H1 (cell line): ENCODE measurements around the gene RNF114. TPM values are rescaled to one million over a fixed set of nuclear protein-coding genes. Genes with fewer than 3 reads are reported as not detected.

ENCODE experiments used
- CTCF ChIA-PET: fragments of 300-600 bp; sonication (Branson Sonifier 250); formaldehyde crosslinking; loops from one replicate; lab custom pipeline; 2021; ENCODE audit not compliant: partially characterized antibody; lab: Charles Lee
- POLR2A ChIA-PET: fragments of 300-600 bp; sonication (Branson Sonifier 250); formaldehyde crosslinking; loops from one replicate; lab custom pipeline; 2021; ENCODE audit warnings: inconsistent platforms; ENCODE audit not compliant: partially characterized antibody; lab: Charles Lee
- DNase-seq, 2 experiments: peaks; one replicate each; pipeline versions ENCODE4 v3.0.0 to v3.0.0-alpha.2; 2010 to 2022; ENCODE audit warnings: low spot score in 2 of 2, low read depth in 1 of 2, mixed read lengths in 1 of 2
- FAIRE-seq: peaks from 2 replicates; lab custom pipeline; 2011; peaks lifted over from hg19 to GRCh38; lab: Jason Lieb, UNC
- H2AFZ ChIP-seq: 2 replicates; pipeline ENCODE4 v1.8.1; 2012; ENCODE audit warnings: low read length, inconsistent platforms
- H2AK5ac ChIP-seq: 2 replicates; pipeline ENCODE4 v1.6.1; 2013; ENCODE audit warnings: low read depth, low read length
- H2BK120ac ChIP-seq: replicated peaks from 2 replicates; pipeline ENCODE3; 2013; ENCODE audit warnings: low read depth, low read length, inconsistent platforms
- H2BK12ac ChIP-seq: 2 replicates; pipeline ENCODE4 v1.6.1; 2013; ENCODE audit warnings: low read depth, low read length
- H2BK15ac ChIP-seq: 2 replicates; pipeline ENCODE4 v1.6.1; 2013; ENCODE audit warnings: low read length
- H2BK20ac ChIP-seq: 2 replicates; pipeline ENCODE4 v1.6.1; 2013; ENCODE audit warnings: low read length
- H2BK5ac ChIP-seq: 2 replicates; pipeline ENCODE4 v1.6.1; 2013; ENCODE audit warnings: low read depth, low read length
- H3K14ac ChIP-seq: 2 replicates; pipeline ENCODE4 v1.6.1; 2013; ENCODE audit warnings: inconsistent platforms; ENCODE audit not compliant: insufficient read length
- H3K18ac ChIP-seq: 2 replicates; pipeline ENCODE4 v1.6.1; 2013; ENCODE audit warnings: low read length; ENCODE audit errors: extremely low read depth
- H3K23ac ChIP-seq: 2 replicates; pipeline ENCODE4 v1.6.1; 2013; ENCODE audit warnings: inconsistent platforms; ENCODE audit not compliant: insufficient read length
- H3K23me2 ChIP-seq: 2 replicates; pipeline ENCODE4 v1.6.1; 2013; ENCODE audit warnings: low read depth, low read length
- H3K27ac ChIP-seq: 2 replicates; pipeline ENCODE4 v1.6.1; 2011; ENCODE audit warnings: low read depth, low read length, inconsistent platforms
- H3K27me3 ChIP-seq, 4 experiments: replicated peaks in 1 of 4; 1 replicate in 1 of 4; 2 replicates in 3 of 4; pipeline versions ENCODE4 v1.6.1 to v1.8.1; 2011 to 2013; ENCODE audit warnings: low read length in 3 of 4, mild to moderate bottlenecking in 3 of 4, inconsistent platforms in 2 of 4, mixed read lengths in 2 of 4, moderate library complexity in 1 of 4; ENCODE audit not compliant: control insufficient read depth in 3 of 4, insufficient read depth in 3 of 4; ENCODE audit errors: extremely low read depth in 1 of 4
- H3K36me3 ChIP-seq, 4 experiments: 2 replicates each; pipeline versions ENCODE4 v1.6.1 to v1.8.1; 2011 to 2013; ENCODE audit warnings: mild to moderate bottlenecking in 4 of 4, low read length in 3 of 4, moderate library complexity in 2 of 4, control low read depth in 1 of 4, inconsistent platforms in 1 of 4; ENCODE audit not compliant: insufficient read depth in 4 of 4, control insufficient read depth in 2 of 4
- H3K4ac ChIP-seq: replicated peaks from 2 replicates; pipeline ENCODE3; 2013; ENCODE audit warnings: low read length, low read depth, mixed read lengths, inconsistent platforms; ENCODE audit not compliant: insufficient read length
- H3K4me1 ChIP-seq, 4 experiments: replicated peaks in 1 of 4; 1 replicate in 1 of 4; 2 replicates in 3 of 4; pipeline versions ENCODE4 v1.6.1 to v1.8.1; 2011 to 2013; ENCODE audit warnings: low read length in 3 of 4, inconsistent platforms in 2 of 4, mixed read lengths in 1 of 4; ENCODE audit not compliant: insufficient read depth in 4 of 4, control insufficient read depth in 3 of 4
- H3K4me2 ChIP-seq, 2 experiments: 2 replicates each; pipeline versions ENCODE4 v1.6.1 to v1.8.1; 2011 to 2013; ENCODE audit warnings: low read depth in 2 of 2, low read length in 2 of 2, control low read depth in 1 of 2, inconsistent platforms in 1 of 2, mild to moderate bottlenecking in 1 of 2; ENCODE audit not compliant: insufficient read depth in 1 of 2
- H3K4me3 ChIP-seq, 4 experiments: fragments of 200-600, 300-600 bp in 1 of 4; sonication (generic), shearing (Covaris generic), sonication (Bioruptor Twin) in 1 of 4; 2 replicates each; pipeline versions ENCODE4 v1.5.1 to v1.8.1; 2011 to 2016; ENCODE audit warnings: low read length in 4 of 4, low read depth in 3 of 4, control low read depth in 2 of 4, inconsistent platforms in 2 of 4, mild to moderate bottlenecking in 2 of 4, mixed read lengths in 1 of 4, moderate library complexity in 1 of 4; ENCODE audit not compliant: insufficient read depth in 2 of 4; ENCODE audit errors: extremely low read depth in 1 of 4
- H3K56ac ChIP-seq: replicated peaks from 2 replicates; pipeline ENCODE3; 2013; ENCODE audit warnings: low read depth, mild to moderate bottlenecking, mixed read lengths, low read length, inconsistent platforms; ENCODE audit not compliant: insufficient read length
- H3K79me1 ChIP-seq: 2 replicates; pipeline ENCODE4 v1.6.1; 2013; ENCODE audit warnings: low read depth, low read length, control low read depth
- H3K79me2 ChIP-seq, 2 experiments: 2 replicates each; pipeline versions ENCODE4 v1.6.1 to v1.8.1; 2012 to 2013; ENCODE audit warnings: low read length in 2 of 2, mild to moderate bottlenecking in 2 of 2, inconsistent platforms in 1 of 2; ENCODE audit not compliant: insufficient read depth in 2 of 2, control insufficient read depth in 1 of 2
- H3K9ac ChIP-seq, 4 experiments: replicated peaks in 1 of 4; 1 replicate in 1 of 4; 2 replicates in 3 of 4; pipeline versions ENCODE4 v1.6.1 to v1.8.1; 2011 to 2013; ENCODE audit warnings: low read depth in 3 of 4, low read length in 3 of 4, control low read depth in 2 of 4, mild to moderate bottlenecking in 2 of 4, moderate library complexity in 2 of 4, inconsistent platforms in 1 of 4; ENCODE audit errors: extremely low read depth in 1 of 4
- H3K9me3 ChIP-seq, 2 experiments: 2 replicates each; pipeline versions ENCODE4 v1.6.1 to v1.8.1; 2012 to 2013; ENCODE audit warnings: mild to moderate bottlenecking in 2 of 2, moderate library complexity in 2 of 2, control low read depth in 1 of 2, inconsistent platforms in 1 of 2, low read depth in 1 of 2, low read length in 1 of 2, mixed read lengths in 1 of 2; ENCODE audit not compliant: insufficient read depth in 2 of 2
- H4K20me1 ChIP-seq, 2 experiments: replicated peaks in 1 of 2; 2 replicates each; pipeline versions ENCODE3 to v1.8.1; 2011 to 2013; ENCODE audit warnings: inconsistent platforms in 2 of 2, low read length in 2 of 2, mild to moderate bottlenecking in 1 of 2; ENCODE audit not compliant: insufficient read depth in 2 of 2, control insufficient read depth in 1 of 2
- H4K5ac ChIP-seq: 2 replicates; pipeline ENCODE4 v1.6.1; 2013; ENCODE audit warnings: low read length, low read depth, mixed read lengths, inconsistent platforms; ENCODE audit not compliant: insufficient read length
- H4K8ac ChIP-seq: 2 replicates; pipeline ENCODE4 v1.8.0; 2013; ENCODE audit warnings: mild to moderate bottlenecking, moderate library complexity, low read length, inconsistent platforms; ENCODE audit not compliant: insufficient read depth; ENCODE audit errors: extremely low read depth
- H4K91ac ChIP-seq: replicated peaks from 2 replicates; pipeline ENCODE3; 2013; ENCODE audit warnings: low read length, mixed read lengths, inconsistent platforms; ENCODE audit not compliant: insufficient read length
- BCL11A ChIP-seq, 2 experiments: IDR thresholded peaks; one replicate each; pipeline ENCODE4 v1.6.1; 2011; ENCODE audit warnings: low read depth in 2 of 2, low read length in 2 of 2, mild to moderate bottlenecking in 2 of 2
- HDAC2 ChIP-seq, 2 experiments: fragments of 300-600 bp in 1 of 2; sonication (generic) in 1 of 2; IDR thresholded peaks; 2 replicates each; pipeline ENCODE4 v1.6.1; 2011 to 2012; ENCODE audit warnings: low read depth in 2 of 2, low read length in 2 of 2, mild to moderate bottlenecking in 2 of 2, moderate library complexity in 2 of 2, borderline replicate concordance in 1 of 2, inconsistent platforms in 1 of 2
- KDM1A ChIP-seq: fragments of 200-600, 300-600 bp; sonication (generic); IDR thresholded peaks from 2 replicates; pipeline ENCODE4 v1.7.1; 2016; ENCODE audit warnings: mild to moderate bottlenecking, low read length, borderline replicate concordance
- POLR2AphosphoS5 ChIP-seq: IDR thresholded peaks from 2 replicates; pipeline ENCODE4 v1.6.1; 2011; ENCODE audit warnings: low read depth, low read length
- RAD21 ChIP-seq, 2 experiments: IDR thresholded peaks in 1 of 2; conservative IDR thresholded peaks in 1 of 2; 2 replicates each; pipeline ENCODE4 v1.6.1; 2011; ENCODE audit warnings: low read depth in 2 of 2, low read length in 2 of 2, improper control_type of control experiment in 1 of 2, inconsistent platforms in 1 of 2, mild to moderate bottlenecking in 1 of 2, moderate library complexity in 1 of 2
- RFX5 ChIP-seq: IDR thresholded peaks from 2 replicates; pipeline ENCODE4 v1.6.1; 2011; ENCODE audit warnings: low read depth, low read length, improper control_type of control experiment, borderline replicate concordance
- RNF2 ChIP-seq: fragments of 200-900, 300-1000 bp; sonication (generic); IDR thresholded peaks from 2 replicates; pipeline ENCODE4 v1.7.1; 2016; ENCODE audit warnings: borderline replicate concordance, low read depth, mild to moderate bottlenecking, antibody characterized with exemption, low read length; ENCODE audit not compliant: poor library complexity, severe bottlenecking; ENCODE audit errors: missing control alignments
- WGBS, 2 experiments: shearing (Covaris generic) in 1 of 2; methylation state at CpG; one replicate each; pipeline versions ENCODE4 v1.1.6 to v1.1.7; 2013 to 2015; ENCODE audit warnings: low lambda C conversion rate in 2 of 2, mixed read lengths in 2 of 2, inconsistent platforms in 1 of 2, low coverage in 1 of 2, missing lambda C conversion rate in 1 of 2; ENCODE audit not compliant: insufficient replicate concordance in 2 of 2, insufficient coverage in 1 of 2, insufficient read length in 1 of 2; ENCODE audit errors: extremely low coverage in 1 of 2, missing lambda C conversion rate in 1 of 2; 5-methylcytosine and 5-hydroxymethylcytosine counted together
- polyA plus RNA-seq, 7 experiments: library from polyadenylated mRNA; depleted of rRNA in 3 of 7; stranded (reverse) in 5 of 7; unstranded in 2 of 7; fragments of >200 nt in 5 of 7; fragments of 200-250 nt in 2 of 7; gene quantifications; 1 replicate in 5 of 7; 2 replicates in 1 of 7; 4 replicates in 1 of 7; pipeline versions ENCODE4 v1.2.1 to v1.2.3, GENCODE V29; 2011 to 2013; ENCODE audit warnings: missing spikeins in 2 of 7, mixed read lengths in 2 of 7
- total RNA-seq: library from RNA; stranded (reverse); fragmentation: NEBNext Ultra II Directional; extraction: Animal tissue kit (Norgen Biotek cat#: 25700); gene quantifications from 2 replicates; pipeline ENCODE4 v1.2.1, GENCODE V29; 2021

Gene RNF114
- total and polyA plus RNA-seq, 2 of the 8 experiments (the other 6 are each of a cell fraction or from before 2014, with no cell fraction given): 81.7 to 89.9 TPM

GRCh38 chr20:49919009-49919408 lies 17.2 kb upstream of the RNF114 start:
- H3K9ac ChIP-seq: no peak overlapping the region
- peaks cover 0 to 6% (median 1%) of the 10 kb centered on the region in 4 experiments; a peak in 1 of 7 replicates for H3K4me1 ChIP-seq
- H3K27ac ChIP-seq: no peak overlapping the region
- 76% methylated on average over 7 of the region's 7 CpGs; no CpG with 5 or more reads in 1 of the 2 experiments for WGBS, 2 experiments
- H3K18ac ChIP-seq: no peak overlapping the region
- FAIRE-seq (no peak), DNase-seq (no peak)
- H3K4me3 ChIP-seq: no peak overlapping the region
- POLR2A ChIA-PET: no interaction called here
- H3K79me1 ChIP-seq: no peaks in the 10 kb centered on the region
- H3K4me2 ChIP-seq: no peak overlapping the region
- no peak overlapping the region for H4K5ac ChIP-seq
- peaks cover 0 to 4% of the 10 kb centered on the region in 2 experiments for H4K20me1 ChIP-seq
- H3K79me2 ChIP-seq: peaks cover 0 to 10% of the 10 kb centered on the region in 2 experiments; a peak in 2 of 4 replicates
- no peak overlapping the region for H2BK15ac ChIP-seq
- no peaks in the 10 kb centered on the region for H3K27me3 ChIP-seq
- no peak overlapping the region for H2AK5ac ChIP-seq
- H3K36me3 ChIP-seq: no peaks in the 10 kb centered on the region
- no peak overlapping the region for H2BK5ac ChIP-seq
- H3K4ac ChIP-seq: no peak overlapping the region
- H3K14ac ChIP-seq: no peak overlapping the region
- CTCF ChIA-PET: interaction anchor here (0.9 to 1.3 kb wide), 4 partner anchors 9 to 32 kb away, joined by 3 to 5 read pairs (median 3); no protein-coding TSS in a partner anchor
- H2BK12ac ChIP-seq: no peak overlapping the region
- peaks cover 8% of the 10 kb centered on the region for H3K23me2 ChIP-seq
- H2BK120ac ChIP-seq: no peak overlapping the region
- no peaks in the 10 kb centered on the region for H3K9me3 ChIP-seq
- no peak overlapping the region for H2AFZ ChIP-seq
- H4K8ac ChIP-seq: no peak overlapping the region
- no peak overlapping the region for H2BK20ac ChIP-seq
- no peak overlapping the region for H3K23ac ChIP-seq
- no peak overlapping the region for H3K56ac ChIP-seq
- no peak overlapping the region for H4K91ac ChIP-seq
- no peak for TF ChIP-seq RNF2
- no peak for TF ChIP-seq RFX5
- no peak for TF ChIP-seq HDAC2 (IDR thresholded peaks at IDR 0.05; ENCODE audit: borderline replicate concordance in 1 of 2, low read depth in 2 of 2, low read length in 2 of 2)
- TF ChIP-seq BCL11A (IDR thresholded peaks at IDR 0.05; ENCODE audit: low read depth in 2 of 2, low read length in 2 of 2): no peak
- TF ChIP-seq KDM1A: no peak
- TF ChIP-seq POLR2AphosphoS5: no peak
- TF ChIP-seq RAD21 (IDR thresholded peaks at IDR 0.05 in 1 of 2, conservative IDR thresholded peaks at IDR 0.05 in 1 of 2; ENCODE audit: low read depth in 2 of 2, low read length in 2 of 2): no peak
